ENCODE measurements around the gene PLD5.

PLD5 gene

GRCh38 chr1:242524571-242525359 lies at the start of gene PLD5:
PLD5 (minus strand) TSS chr1:242524697.
- DNase-seq (ENCODE audit: low spot score) = peak; percentile 32

GRCh38 chr1:242569867-242570266 lies 45.4 kb upstream of the PLD5 start:
- DNase-seq (ENCODE audit: low spot score) = no peak

GRCh38 chr1:242568666-242569065 lies 44.2 kb upstream of the PLD5 start:
- DNase-seq (ENCODE audit: low spot score) = no peak

- DNase-seq (ENCODE audit: low spot score) = no peak
These were observed 43.1 kb upstream of the PLD5 start for GRCh38 chr1:242567596-242567995.

GRCh38 chr1:242556759-242557158 lies 32.3 kb upstream of the PLD5 start:
- DNase-seq (ENCODE audit: low spot score) = no peak

- DNase-seq (ENCODE audit: low spot score) = no peak
These were observed 31.8 kb upstream of the PLD5 start for GRCh38 chr1:242556276-242556675.

- no peak for DNase-seq (ENCODE audit: low spot score)
These were observed 30.1 kb upstream of the PLD5 start for GRCh38 chr1:242554577-242554976.

- DNase-seq (ENCODE audit: low spot score) = no peak
These were observed 22.6 kb upstream of the PLD5 start for GRCh38 chr1:242546849-242547729.

GRCh38 chr1:242546441-242546840 lies 21.9 kb upstream of the PLD5 start:
- DNase-seq (ENCODE audit: low spot score) = no peak

- DNase-seq (ENCODE audit: low spot score) = no peak
These were observed 19.6 kb upstream of the PLD5 start for GRCh38 chr1:242544071-242544470.

- DNase-seq (ENCODE audit: low spot score) = no peak
These were observed 17.8 kb upstream of the PLD5 start for GRCh38 chr1:242542271-242542670.

GRCh38 chr1:242535986-242536385 lies 11.5 kb upstream of the PLD5 start:
- DNase-seq (ENCODE audit: low spot score) = no peak

- DNase-seq (ENCODE audit: low spot score) = no peak
These were observed 10.3 kb upstream of the PLD5 start for GRCh38 chr1:242534753-242535152.

GRCh38 chr1:242530761-242531160 lies 6.3 kb upstream of the PLD5 start:
- no peak for DNase-seq (ENCODE audit: low spot score)

- no peak for DNase-seq (ENCODE audit: low spot score)
These were observed 1.3 kb upstream of the PLD5 start for GRCh38 chr1:242525769-242526168.

- no peak for DNase-seq (ENCODE audit: low spot score)
These were observed 844 bp upstream of the PLD5 start for GRCh38 chr1:242525360-242525722.

- peak; percentile 80 for DNase-seq (ENCODE audit: low spot score)
These were observed 552 bp downstream of the PLD5 start for GRCh38 chr1:242523719-242524570.

GRCh38 chr1:242522996-242523718 lies 1.3 kb downstream of the PLD5 start:
- DNase-seq (ENCODE audit: low spot score) = peak; percentile 15

GRCh38 chr1:242522304-242522945 lies 2.1 kb downstream of the PLD5 start:
- DNase-seq (ENCODE audit: low spot score) = no peak

GRCh38 chr1:242515555-242515954 lies 8.9 kb downstream of the PLD5 start:
- DNase-seq (ENCODE audit: low spot score) = no peak

GRCh38 chr1:242506724-242507123 lies 17.8 kb downstream of the PLD5 start:
- DNase-seq (ENCODE audit: low spot score) = no peak

All from GM03348 (cell line).